HTERT RPE-1 (cell line): Measurements from ENCODE around the gene TRPM2.

Source experiments
- in situ Hi-C: fragments of 300-500 bp; cut with MboI; formaldehyde crosslinking; loops from 4 replicates; pipeline ENCODE4 v1.14.3; 2020; ENCODE audit warnings: low sequenced_read_pairs

The TRPM2 gene

DNA sequence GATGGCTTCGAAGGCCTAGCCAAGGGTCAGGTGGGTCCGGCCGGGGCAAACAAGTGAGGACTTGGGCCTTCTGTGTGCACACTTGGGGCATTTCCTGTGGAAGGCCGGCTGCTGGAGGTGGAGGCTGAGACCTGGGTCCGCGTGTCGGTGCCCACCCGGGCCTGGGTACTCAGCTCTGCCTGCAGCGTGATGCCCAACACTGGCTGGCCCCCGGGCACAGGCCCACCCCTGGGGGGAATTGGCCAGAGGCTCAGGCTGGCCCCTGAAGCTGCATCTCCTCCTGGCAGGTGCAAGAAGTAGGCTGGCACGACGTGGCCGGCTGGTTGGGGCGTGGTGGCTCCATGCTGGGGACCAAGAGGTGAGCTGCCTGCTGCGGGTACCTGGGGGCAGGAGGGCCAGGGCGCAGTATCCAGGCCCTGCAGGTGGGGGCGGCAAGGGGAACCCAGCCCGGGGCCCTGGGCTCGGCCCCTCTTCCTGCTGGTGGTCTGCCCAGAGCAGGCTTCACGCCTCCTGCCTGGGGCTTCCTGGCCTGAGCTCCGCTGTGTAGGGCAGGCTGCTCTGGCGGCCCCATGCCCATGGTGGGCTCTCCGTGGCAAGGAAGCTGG lies 31.5 kb upstream of the TRPM2 start:
- in situ Hi-C loops: no loop called here

DNA sequence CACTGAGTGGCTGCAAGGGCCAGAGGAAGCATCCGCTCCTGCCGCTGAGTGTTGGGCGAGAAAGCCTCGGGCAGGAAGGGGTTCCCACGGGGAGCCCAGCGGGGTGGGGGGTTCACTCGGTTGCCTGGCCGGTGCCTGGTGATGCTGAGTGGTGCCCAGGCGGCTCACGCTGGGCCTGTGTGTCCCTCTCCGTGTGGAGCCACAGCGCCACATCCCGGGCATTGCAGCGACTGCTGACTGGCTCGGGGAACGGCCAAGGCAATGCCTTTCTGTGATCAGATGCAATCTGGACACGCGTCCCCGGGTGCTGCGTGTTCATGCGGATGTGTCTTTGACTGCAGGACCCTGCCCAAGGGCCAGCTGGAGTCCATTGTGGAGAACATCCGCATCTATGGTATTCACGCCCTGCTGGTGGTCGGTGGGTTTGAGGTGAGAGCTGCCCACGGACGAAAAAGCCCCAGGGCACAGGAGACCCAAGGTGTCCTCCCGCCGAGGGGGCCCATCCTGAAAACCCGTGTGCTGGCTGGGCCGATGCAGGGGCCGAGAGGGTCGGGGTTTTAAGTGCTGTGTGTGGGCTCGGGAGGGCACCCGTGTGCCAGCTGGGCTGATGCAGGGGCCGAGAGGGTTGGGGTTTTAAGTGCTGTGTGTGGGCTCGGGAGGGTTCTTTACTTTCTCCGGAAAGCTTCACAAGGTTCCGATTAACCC lies 30.6 kb upstream of the TRPM2 start:
- in situ Hi-C loops: no loop called here

DNA sequence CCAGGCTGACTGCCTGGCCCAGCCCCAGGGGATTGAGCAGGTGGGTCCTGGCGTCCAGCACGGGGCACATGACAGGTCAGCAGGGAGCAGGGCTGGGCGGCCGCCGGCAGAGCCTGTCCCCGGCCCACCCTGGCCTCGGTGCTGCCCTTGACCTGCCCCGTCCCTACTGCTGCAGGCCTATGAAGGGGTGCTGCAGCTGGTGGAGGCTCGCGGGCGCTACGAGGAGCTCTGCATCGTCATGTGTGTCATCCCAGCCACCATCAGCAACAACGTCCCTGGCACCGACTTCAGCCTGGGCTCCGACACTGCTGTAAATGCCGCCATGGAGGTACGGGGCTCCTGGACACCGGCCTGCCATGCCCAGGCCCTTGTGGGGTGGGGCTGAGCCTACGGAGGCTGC lies 29.8 kb upstream of the TRPM2 start:
- in situ Hi-C loops: no loop called here

DNA sequence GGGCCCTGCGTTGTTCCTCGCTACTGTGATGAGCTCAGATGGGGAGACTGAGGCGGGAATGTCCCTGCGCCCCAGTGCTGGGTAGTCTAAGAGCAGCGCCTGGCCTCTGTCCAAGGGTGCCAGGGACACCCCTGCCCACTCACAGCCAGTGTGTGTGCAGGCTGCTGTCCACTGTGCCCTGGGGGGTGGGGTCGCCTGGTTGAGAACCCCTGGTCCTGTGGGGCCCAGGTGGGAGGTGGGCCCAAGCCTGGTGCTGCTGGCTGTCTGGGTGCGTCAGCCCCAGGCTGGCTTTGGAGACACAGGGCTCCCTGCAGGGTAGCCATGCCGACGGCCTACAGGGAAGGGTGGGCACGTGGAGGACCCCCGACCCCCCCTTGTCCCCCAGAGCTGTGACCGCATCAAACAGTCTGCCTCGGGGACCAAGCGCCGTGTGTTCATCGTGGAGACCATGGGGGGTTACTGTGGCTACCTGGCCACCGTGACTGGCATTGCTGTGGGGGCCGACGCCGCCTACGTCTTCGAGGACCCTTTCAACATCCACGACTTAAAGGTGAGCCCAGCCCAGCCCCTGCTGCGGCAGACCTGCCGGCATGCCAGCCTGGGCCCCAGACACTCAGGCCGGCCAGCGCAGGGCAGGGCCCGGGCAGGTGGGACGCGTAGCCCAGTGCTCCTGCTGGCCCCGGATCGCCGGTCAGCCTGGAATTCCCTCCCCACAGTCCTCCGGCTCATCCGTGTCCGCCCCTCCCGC lies 29.1 kb upstream of the TRPM2 start:
- in situ Hi-C loops: no loop called here

DNA sequence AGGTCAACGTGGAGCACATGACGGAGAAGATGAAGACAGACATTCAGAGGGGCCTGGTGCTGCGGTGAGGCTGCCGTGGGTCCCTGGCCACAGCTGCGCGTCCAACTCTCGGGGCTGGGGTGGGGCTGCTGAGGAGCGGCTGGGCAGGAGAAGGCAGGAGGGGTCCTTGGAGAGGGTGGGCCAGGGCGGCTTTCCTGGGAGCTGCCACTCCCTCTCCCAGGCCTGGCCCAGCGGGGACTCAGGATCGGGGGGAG lies 28.6 kb upstream of the TRPM2 start:
- in situ Hi-C loops: no loop called here

DNA sequence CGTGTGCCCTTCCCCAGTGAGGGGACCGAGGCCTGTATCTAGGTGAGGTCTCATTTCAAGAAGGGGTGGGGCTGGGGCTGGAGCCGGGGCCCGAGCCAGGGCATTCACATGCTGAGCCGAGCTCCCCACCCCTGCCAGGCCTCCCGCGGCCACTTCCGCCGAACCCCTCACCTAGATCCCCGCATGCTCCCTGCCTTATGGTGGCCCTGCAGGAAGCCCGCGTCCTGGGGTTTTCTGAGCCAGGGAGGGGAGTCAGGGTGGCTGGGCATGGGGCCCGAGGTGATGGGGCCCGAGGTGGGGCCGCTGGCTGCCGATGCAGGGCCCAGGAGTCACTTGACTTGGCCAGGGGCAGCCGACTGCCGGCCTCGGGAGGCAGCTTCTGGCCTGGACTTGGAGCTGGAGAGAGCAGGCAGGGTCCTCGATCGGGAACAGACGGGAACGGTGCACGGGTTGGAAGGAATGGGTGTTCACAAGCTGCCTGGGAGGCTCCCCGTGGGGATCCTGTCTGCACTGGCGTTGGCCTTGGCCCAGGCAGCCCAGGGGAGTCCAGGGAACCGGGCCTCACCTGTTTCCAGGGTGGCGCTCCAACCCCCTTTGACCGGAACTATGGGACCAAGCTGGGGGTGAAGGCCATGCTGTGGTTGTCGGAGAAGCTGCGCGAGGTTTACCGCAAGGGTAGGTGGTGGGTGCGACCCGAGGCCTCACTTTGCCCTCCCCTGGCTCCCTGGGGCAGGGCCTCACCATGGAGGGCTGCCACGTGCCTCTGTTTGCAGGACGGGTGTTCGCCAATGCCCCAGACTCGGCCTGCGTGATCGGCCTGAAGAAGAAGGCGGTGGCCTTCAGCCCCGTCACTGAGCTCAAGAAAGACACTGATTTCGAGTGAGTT lies 27.8 kb upstream of the TRPM2 start:
- in situ Hi-C loops: no loop called here

DNA sequence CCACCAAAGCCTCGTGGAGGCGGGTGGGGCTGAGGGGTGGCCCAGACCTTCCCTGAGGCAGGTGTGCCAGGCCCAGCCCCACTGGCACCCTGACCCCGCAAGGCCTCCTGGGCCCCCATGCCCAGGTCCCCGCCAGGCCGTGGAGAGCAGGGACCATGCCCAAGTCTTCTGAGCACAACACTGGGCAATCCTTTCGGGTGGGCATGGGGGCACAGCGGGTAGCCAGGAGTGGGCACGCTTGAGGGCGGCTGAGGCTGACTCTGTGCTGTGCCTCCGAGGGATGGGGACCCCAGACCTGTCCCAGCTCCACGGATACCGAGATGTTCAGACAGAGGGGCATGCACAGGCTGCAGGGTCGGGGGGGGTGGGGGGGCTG lies 27.2 kb upstream of the TRPM2 start:
- in situ Hi-C loops: no loop called here

DNA sequence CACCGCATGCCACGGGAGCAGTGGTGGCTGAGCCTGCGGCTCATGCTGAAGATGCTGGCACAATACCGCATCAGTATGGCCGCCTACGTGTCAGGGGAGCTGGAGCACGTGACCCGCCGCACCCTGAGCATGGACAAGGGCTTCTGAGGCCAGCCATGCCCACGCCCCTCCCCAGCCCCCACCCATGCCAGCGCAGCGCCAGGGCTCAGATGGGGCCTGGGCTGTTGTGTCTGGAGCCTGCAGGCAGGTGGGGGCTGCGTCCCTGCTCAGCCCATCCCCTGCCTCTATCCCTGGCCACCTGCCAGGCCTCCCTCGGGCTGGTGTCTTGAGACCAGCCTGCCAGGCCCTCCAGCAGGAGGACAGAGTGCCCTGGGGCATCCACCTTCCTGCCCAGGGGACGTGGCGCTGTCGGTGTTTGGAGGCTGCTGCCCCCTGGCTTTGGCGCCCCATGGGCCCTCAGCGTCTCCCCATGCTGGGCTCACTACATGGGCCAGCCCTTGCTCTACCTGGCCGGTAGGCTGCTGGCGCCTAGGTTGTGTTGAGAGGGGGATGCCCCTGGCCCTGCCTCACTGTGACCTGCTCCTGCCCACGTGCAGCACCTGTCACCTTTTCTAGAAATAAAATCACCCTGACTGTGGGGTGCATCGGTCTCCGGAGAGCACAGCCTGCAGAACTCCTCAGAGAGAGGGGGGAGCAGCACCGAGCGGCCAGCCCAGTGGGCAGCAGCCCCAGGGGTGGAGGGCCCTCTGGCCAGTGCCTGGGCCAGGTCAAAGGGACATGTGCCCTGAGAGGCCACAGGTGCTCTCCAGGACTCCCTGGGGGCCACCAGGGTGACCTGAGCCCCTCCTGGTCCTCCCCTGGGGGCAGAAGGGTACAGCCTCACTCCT lies 26.5 kb upstream of the TRPM2 start:
- in situ Hi-C loops: no loop called here

DNA sequence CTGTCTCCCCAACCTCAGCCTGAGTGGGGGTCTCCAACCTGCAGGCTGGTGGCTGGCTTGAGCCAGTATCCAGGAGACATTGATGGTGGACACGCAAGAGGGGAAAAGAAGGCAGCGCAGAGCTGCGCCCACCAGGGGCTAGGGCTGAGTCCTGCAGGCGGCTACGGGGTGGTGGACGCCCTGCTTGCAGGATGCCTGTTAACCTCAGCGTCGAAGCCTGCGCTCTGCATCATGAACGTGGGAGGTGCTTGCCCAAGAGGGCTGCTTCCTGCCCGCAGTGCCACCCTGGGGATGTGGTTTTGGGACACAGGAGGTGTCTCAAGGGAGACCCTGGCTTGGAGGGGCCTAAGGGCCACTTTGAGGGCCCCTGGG lies 25.8 kb upstream of the TRPM2 start:
- in situ Hi-C loops: no loop called here

DNA sequence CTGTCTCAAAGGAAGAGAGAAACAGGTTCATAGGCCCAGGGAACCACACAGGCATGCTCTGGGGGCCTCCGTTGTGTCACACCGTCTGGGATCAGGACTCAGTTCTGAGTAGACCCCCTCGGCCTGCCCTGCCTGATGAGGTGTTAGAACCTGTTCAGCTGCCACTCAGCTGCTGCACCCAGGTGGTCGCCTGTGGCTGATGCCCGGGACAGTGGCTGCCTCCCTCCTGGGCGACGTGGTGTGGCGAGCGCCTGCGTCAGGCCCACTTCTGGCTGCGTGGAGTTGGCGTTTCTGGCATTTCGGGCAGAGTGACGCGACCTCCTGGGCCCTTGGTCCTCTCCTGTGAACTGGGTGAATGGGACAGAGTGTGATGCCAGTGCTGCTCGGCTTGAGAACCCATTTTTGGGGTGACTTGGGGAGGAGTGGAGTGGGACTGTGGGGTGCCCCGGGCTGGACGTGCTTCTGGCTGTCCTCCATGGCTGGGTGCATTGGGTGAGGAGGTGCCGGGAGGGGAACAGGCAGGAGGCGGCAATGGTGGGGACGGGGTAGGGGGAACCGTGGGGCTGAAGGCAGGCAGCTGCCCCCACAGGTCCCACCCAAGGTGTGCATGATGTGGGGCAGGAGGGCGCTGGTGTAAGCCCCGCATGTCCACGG lies 25.1 kb upstream of the TRPM2 start:
- in situ Hi-C loops: no loop called here

DNA sequence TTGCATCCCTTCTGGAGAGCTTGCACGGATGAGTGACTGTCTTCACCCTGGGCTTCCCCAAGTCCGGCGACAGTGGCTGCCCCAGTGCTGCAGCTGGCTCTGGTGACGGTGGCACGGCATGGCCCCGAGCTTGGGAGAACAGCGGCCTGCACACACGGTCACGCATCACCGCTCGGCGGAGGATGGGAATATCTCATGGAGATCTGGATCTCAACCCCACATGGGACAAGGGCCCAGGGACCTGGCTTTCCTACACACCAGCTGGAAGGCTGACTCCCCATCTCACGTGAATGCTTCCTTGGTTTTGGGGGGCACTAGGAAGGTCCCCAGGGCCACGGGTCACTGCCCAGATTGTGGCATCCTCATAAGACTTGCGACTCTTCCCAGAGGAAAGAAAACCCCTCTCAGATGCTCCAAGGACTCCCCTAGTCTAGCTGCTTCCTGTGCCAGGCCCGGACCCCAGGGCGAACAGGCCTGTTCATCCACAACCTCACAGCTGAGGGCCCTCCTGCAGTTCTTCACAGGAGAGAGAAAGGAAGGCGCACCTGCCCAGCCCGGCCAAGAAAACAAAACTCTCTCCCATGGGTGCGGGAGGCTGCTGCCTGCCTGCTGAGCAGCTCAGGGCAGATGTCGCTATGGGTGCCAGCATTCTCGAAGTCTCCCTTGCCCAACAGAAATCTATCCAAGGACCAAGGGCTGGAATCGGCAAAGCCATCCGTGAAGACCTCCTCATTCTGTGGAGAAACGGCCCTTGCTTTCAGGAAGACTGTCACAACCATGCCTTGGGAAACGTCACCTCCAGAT lies 24.1 kb upstream of the TRPM2 start:
- in situ Hi-C loops: no loop called here

DNA sequence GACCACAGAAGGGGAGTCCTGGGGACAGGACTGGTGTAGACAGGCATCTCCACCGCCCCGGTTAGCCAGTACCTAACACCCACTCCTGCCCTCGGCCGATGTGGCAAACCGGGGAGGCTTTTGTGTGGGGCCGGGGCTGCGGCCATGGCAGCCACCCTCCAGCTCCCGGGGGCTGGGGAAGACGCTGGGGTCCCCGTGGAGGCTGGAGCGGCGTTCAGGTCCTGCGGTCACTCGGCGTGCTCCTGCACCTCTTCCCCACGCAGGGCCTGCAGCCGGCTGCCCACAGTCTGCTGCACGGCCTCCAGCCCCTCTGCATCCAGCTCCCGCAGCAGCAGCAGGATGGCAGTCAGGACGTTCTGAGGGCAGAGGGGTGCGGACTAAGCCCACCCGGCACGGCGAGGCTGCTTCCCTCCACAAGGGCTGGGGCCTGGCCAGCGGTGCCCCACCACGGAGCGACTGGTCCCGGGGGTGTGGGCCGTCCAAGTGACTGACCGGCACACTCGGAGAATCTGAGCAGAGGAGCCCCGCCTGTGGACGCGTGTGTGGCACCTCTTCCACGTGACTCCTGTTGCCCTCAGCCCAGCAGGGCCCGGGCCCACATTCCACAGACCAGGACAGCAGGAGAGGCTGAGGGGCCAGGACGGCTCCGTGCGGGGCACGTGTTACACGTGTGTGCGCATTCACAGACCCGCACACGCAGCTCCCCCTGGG lies 23.3 kb upstream of the TRPM2 start:
- in situ Hi-C loops: no loop called here

DNA sequence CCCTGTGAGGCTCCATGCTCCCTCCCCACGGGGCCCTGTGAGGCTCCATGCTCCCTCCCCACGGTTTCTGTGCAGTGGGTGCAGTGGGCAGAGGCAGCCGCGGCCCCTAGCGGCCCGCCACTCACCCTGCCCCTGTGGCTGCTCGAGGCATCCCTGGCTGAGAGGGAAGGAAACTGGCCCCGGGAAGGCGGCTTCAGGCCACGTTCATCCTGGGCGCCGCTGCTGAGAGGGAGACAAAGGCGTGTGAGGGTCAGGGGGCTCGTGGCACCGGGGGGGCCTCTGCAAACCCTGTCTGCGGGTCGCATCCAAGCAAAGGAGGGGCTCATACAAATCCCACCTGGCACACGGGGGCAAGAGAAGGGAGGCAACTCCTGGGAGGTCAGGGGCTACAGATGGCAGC lies 22.7 kb upstream of the TRPM2 start:
- in situ Hi-C loops: no loop called here

DNA sequence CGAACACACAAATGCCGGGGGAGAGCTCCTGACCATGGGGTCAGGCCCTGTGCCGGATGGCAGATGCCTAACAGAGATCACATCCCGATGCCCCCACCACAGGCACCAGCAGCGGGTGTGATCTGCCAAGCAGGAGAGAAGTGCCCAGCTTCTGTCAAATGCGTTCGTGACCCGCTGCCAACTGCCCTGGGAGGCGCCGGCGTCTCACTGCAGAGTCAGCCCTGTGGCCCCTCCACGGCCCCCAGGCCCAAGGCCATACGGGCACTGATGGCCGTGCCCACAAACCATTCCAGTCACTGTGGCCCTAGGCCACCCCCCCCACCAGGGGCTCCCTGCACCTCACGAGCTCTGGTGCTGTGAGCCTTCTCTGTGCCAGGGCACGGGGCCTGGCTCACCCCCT lies 22.2 kb upstream of the TRPM2 start:
- in situ Hi-C loops: no loop called here

DNA sequence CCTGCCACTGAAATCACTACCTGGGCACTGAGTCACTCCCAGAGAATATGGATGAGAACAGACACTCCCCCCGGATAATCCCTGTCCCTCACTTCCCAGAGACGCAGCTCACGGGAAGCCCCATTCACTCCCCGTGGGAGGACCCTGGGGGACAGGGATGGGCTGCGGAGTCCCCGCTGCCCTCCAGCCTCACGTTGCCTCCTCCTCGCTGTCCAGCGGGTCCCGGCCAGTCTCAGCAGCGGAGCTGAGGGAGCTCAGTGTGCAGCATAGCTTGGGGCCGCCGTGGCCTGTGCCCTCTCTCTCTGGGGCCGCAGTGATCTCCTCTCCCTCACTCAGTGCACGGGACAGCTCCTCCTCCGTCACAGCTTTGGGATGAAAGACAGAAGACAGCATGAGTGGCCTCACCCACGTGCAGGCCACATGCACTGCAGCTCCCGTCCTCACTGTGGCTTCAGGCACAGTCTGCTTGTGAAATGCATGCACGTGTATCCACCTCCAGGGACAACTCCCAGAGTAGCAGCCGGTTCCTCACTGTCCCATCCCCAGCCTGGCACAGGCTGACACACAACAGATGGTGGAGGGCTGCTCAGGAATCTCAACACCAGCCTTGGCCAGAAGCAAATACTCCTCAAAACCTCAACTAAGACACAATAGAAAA lies 21.6 kb upstream of the TRPM2 start:
- in situ Hi-C loops: no loop called here

DNA sequence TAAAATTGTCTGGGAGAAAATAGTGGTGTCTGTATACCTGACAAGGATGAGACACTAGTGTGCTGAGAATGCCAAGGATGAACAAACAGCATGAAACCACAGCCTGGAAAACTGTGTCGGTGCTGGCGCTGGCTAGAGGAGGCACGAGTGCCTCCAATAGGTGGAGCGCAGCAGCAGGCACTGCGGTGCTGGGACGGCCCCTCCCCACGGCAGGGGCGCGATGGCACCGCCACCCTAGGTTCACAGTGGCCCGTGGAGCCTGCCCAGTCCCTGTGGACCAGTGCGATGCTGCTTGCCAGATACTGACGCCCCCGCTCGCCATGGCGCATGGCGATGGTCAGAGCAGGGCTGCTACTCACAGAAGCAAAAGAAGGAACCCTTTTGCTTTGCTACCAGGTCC lies 21.0 kb upstream of the TRPM2 start:
- in situ Hi-C loops: no loop called here

DNA sequence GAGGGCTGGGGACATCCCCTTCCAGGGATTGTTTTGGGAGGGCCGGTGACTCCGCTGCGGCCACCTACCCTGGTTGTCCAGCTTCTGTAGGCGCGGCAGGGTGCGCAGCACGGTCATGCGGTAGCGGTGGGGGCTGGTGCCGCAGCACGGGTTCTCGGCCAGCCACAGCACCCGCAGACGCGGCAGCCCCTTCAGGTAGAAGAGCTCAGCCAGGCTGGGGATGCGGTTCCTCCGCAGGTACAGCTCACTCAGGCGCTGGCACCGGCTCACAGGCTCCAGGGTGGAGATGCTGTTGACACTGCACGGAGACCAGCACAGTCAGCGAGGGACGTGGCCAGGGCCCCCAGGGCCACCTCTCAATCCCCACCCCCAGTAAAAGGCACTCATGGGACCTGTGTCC lies 20.5 kb upstream of the TRPM2 start:
- in situ Hi-C loops: no loop called here
